Kidney epithelial cell (primary cell): Measurements from ENCODE around the gene KRT15. TPM values are rescaled to one million over a fixed set of nuclear protein-coding genes. Genes with fewer than 3 reads are reported as not detected.

Source experiments
- DNase-seq: peaks from one replicate; pipeline ENCODE4 v3.0.0-alpha.2; 2010; ENCODE audit warnings: low read depth
- H3K27me3 ChIP-seq: 2 replicates; pipeline ENCODE4 v1.6.0; 2011; ENCODE audit warnings: low read length; ENCODE audit not compliant: control insufficient read depth, insufficient read depth
- H3K36me3 ChIP-seq: 2 replicates; pipeline ENCODE4 v1.5.1; 2011; ENCODE audit warnings: low read length; ENCODE audit not compliant: control insufficient read depth, insufficient read depth
- H3K4me3 ChIP-seq: 2 replicates; pipeline ENCODE4 v1.5.1; 2011; ENCODE audit warnings: low read depth, mild to moderate bottlenecking, control low read depth, low read length
- CTCF ChIP-seq: IDR thresholded peaks from 2 replicates; pipeline ENCODE4 v1.5.1; 2011; ENCODE audit warnings: mild to moderate bottlenecking, moderate library complexity, low read length, control low read depth, inconsistent platforms; ENCODE audit not compliant: insufficient read depth, poor library complexity, severe bottlenecking
- total RNA-seq: library from RNA; depleted of rRNA; stranded (reverse); fragments of >200 nt; gene quantifications from 2 replicates; pipeline ENCODE4 v1.2.3, GENCODE V29; 2015

Gene KRT15
- 1.3 and 1.6 TPM in 2 replicates for total RNA-seq

- DNase-seq = no peak
Observed at GRCh38 chr17:41518789-41519449, at the start of gene KRT15. TSS of gene KRT15 (minus strand) at chr17:41518890. CDS start at chr17:41518827, 63 bp downstream.

GRCh38 chr17:41567317-41567716 lies 48.6 kb upstream of the KRT15 start:
- H3K27me3 ChIP-seq = peaks cover 37% of the 10 kb centered on the region
- H3K4me3 ChIP-seq = no peak overlapping the region
- TF ChIP-seq CTCF = no peak
- no peaks in the 10 kb centered on the region for H3K36me3 ChIP-seq
- DNase-seq = no peak

More at GRCh38 chr17:41518789-41519449, at the start of gene KRT15:
- Histone ChIP-seq H3K36me3 (no peaks in the 10 kb centered on the region), H3K4me3 (no peak within 1 kb of the TSS), H3K27me3 (no peaks in the 10 kb centered on the region)
- no peak for TF ChIP-seq CTCF

- TF ChIP-seq CTCF = no peak
- DNase-seq = no peak
- H3K27me3 ChIP-seq = peaks cover 22% of the 10 kb centered on the region
Observed at GRCh38 chr17:41565338-41565737, 46.6 kb upstream of the KRT15 start.

GRCh38 chr17:41563607-41564170 lies 45.0 kb upstream of the KRT15 start:
- Histone ChIP-seq H3K27me3 (peaks cover 13% of the 10 kb centered on the region), H3K4me3 (no peak overlapping the region), H3K36me3 (no peaks in the 10 kb centered on the region)
- TF ChIP-seq CTCF = no peak
- no peak for DNase-seq

More at GRCh38 chr17:41565338-41565737, 46.6 kb upstream of the KRT15 start:
- Histone ChIP-seq H3K4me3 (no peak overlapping the region), H3K36me3 (no peaks in the 10 kb centered on the region)

- no peak for TF ChIP-seq CTCF
- Histone ChIP-seq H3K36me3 (no peaks in the 10 kb centered on the region), H3K27me3 (peaks cover 6% of the 10 kb centered on the region), H3K4me3 (no peak overlapping the region)
- DNase-seq = no peak
Observed at GRCh38 chr17:41561554-41561953, 42.9 kb upstream of the KRT15 start.

GRCh38 chr17:41559548-41559947 lies 40.9 kb upstream of the KRT15 start:
- no peak for DNase-seq
- no peak for TF ChIP-seq CTCF
- Histone ChIP-seq H3K36me3 (no peaks in the 10 kb centered on the region), H3K27me3 (no peaks in the 10 kb centered on the region), H3K4me3 (no peak overlapping the region)
